ENCODE data around the gene TMEM116.

DNA sequence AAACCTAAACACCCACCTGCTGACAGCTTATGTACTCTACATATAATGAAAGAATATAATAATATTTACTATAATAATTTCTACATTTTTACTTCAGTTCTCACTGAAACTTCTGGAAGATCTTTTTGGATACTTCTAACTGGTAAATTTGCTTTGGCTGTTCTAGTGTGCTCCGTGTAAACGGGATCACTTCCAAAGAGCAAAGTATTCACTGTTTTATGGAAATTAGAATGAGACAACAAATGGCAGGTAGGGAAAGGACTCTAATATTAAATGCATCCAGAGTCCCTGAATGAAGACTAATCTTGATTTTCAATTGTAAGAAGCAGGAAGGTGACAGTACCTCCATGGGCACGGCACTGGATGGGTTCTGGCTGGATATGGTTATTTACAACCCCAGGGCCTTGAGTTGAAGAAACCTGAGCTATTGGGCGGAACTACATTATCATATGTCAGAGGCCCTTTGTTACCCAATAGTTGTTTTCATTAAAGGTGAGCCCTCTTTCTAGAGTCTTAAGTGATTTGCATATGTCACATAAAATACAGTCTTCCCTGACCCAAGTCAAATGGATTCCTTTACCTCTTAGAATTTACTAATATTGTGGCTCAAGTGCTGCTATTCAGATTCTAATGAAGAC is 10.9 kb upstream of the TMEM116 start:
- TF ChIP-seq, protein P1, sequence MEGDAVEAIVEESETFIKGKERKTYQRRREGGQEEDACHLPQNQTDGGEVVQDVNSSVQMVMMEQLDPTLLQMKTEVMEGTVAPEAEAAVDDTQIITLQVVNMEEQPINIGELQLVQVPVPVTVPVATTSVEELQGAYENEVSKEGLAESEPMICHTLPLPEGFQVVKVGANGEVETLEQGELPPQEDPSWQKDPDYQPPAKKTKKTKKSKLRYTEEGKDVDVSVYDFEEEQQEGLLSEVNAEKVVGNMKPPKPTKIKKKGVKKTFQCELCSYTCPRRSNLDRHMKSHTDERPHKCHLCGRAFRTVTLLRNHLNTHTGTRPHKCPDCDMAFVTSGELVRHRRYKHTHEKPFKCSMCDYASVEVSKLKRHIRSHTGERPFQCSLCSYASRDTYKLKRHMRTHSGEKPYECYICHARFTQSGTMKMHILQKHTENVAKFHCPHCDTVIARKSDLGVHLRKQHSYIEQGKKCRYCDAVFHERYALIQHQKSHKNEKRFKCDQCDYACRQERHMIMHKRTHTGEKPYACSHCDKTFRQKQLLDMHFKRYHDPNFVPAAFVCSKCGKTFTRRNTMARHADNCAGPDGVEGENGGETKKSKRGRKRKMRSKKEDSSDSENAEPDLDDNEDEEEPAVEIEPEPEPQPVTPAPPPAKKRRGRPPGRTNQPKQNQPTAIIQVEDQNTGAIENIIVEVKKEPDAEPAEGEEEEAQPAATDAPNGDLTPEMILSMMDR (IDR thresholded peaks at IDR 0.05) = no peak
- TF ChIP-seq POLR2AphosphoS5 (IDR thresholded peaks at IDR 0.05; ENCODE audit: low read depth, low read length) (no peak), SIN3A (IDR thresholded peaks at IDR 0.05; ENCODE audit: borderline replicate concordance, insufficient read depth, low read depth, low read length) (no peak), TCF7L2 (IDR thresholded peaks at IDR 0.05; ENCODE audit: low read depth, low read length) (no peak)
- TF ChIP-seq, protein P2, sequence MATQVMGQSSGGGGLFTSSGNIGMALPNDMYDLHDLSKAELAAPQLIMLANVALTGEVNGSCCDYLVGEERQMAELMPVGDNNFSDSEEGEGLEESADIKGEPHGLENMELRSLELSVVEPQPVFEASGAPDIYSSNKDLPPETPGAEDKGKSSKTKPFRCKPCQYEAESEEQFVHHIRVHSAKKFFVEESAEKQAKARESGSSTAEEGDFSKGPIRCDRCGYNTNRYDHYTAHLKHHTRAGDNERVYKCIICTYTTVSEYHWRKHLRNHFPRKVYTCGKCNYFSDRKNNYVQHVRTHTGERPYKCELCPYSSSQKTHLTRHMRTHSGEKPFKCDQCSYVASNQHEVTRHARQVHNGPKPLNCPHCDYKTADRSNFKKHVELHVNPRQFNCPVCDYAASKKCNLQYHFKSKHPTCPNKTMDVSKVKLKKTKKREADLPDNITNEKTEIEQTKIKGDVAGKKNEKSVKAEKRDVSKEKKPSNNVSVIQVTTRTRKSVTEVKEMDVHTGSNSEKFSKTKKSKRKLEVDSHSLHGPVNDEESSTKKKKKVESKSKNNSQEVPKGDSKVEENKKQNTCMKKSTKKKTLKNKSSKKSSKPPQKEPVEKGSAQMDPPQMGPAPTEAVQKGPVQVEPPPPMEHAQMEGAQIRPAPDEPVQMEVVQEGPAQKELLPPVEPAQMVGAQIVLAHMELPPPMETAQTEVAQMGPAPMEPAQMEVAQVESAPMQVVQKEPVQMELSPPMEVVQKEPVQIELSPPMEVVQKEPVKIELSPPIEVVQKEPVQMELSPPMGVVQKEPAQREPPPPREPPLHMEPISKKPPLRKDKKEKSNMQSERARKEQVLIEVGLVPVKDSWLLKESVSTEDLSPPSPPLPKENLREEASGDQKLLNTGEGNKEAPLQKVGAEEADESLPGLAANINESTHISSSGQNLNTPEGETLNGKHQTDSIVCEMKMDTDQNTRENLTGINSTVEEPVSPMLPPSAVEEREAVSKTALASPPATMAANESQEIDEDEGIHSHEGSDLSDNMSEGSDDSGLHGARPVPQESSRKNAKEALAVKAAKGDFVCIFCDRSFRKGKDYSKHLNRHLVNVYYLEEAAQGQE (IDR thresholded peaks at IDR 0.05; ENCODE audit: insufficient read depth in 1 of 2, low read depth in 2 of 2, low read length in 1 of 2) = no peak
